Esophagus muscularis mucosa (tissue), 3 donors: ENCODE data around the gene SSPN.

Experiments used
- POLR2A ChIP-seq: fragments of 450-650 bp; IDR thresholded peaks from one replicate; pipeline ENCODE4 v1.6.1; 2017; ENCODE audit warnings: antibody characterized with exemption, moderate library complexity, mild to moderate bottlenecking, low read depth
- POLR2AphosphoS5 ChIP-seq, 2 donors: sonication (generic); formaldehyde crosslinking; IDR thresholded peaks; one replicate each; pipeline ENCODE4 v1.6.1; 2017; ENCODE audit warnings: antibody characterized with exemption in 2 of 2
- TF ChIP-seq, protein P1 (sequence below), 3 experiments: fragments of 200-600 bp in 2 of 3; fragments of 450-650 bp in 1 of 3; sonication (generic) in 2 of 3; IDR thresholded peaks; one replicate each; pipeline ENCODE4 v1.5.1; 2017 to 2019; ENCODE audit warnings: antibody characterized with exemption in 3 of 3, mild to moderate bottlenecking in 2 of 3, moderate library complexity in 1 of 3

DNA sequence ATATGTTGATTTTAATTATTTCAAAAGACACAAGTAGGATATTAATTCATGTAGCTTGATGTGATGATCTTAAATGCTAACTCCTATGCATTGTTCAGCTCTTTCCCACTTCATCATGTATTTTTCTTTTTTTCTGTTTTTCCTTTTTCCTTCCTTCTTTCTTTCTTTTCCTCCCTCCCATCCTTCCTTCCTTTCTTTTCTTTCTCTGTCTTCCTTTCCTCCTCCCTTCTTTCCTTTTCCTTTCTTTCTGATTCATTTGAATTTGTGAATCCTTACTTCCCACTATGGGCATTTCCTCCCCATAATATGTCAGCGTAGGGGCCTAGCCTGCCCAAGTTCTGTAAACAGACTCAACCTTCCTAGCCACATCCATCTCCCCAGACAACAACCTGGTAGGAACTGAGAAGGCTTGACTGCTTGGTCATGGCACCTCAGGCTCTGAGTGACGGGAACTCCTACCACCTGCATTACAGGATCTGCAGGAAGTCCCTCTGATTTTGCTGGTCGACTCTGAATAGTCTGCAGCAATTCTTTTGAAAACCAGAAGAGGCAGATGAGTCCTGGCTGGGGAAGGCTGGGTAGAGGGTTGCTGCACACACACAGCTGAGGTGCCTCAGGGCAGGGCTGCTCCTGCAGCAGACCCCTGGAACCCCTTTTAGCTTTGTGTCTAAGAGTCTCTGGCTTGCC is 37.2 kb upstream of the SSPN start:
- TF ChIP-seq, protein P1, sequence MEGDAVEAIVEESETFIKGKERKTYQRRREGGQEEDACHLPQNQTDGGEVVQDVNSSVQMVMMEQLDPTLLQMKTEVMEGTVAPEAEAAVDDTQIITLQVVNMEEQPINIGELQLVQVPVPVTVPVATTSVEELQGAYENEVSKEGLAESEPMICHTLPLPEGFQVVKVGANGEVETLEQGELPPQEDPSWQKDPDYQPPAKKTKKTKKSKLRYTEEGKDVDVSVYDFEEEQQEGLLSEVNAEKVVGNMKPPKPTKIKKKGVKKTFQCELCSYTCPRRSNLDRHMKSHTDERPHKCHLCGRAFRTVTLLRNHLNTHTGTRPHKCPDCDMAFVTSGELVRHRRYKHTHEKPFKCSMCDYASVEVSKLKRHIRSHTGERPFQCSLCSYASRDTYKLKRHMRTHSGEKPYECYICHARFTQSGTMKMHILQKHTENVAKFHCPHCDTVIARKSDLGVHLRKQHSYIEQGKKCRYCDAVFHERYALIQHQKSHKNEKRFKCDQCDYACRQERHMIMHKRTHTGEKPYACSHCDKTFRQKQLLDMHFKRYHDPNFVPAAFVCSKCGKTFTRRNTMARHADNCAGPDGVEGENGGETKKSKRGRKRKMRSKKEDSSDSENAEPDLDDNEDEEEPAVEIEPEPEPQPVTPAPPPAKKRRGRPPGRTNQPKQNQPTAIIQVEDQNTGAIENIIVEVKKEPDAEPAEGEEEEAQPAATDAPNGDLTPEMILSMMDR (IDR thresholded peaks at IDR 0.05): no peak
- TF ChIP-seq POLR2AphosphoS5 (IDR thresholded peaks at IDR 0.05): no peak
- no peak for TF ChIP-seq POLR2A
